Caki2 (cell line): ENCODE measurements around the gene NOSTRIN. TPM values are rescaled to one million over a fixed set of nuclear protein-coding genes. Genes with fewer than 3 reads are reported as not detected.
"Not testable (repeated sequence)": the region's sequence is repeated elsewhere in the genome, so short reads cannot be mapped to it uniquely, and the experiment has no call there.

Experiments
- DNase-seq: peaks from one replicate; pipeline ENCODE4 v3.0.0-alpha.2; 2015; ENCODE audit warnings: low read depth
- in situ Hi-C: cut with HindIII; loops from 2 replicates; pipeline ENCODE4 v1.10.0; 2016; ENCODE audit warnings: low sequenced_read_pairs, low pct_unique_long_range_greater_than_20kb, mixed read lengths
- total RNA-seq: library from RNA; depleted of rRNA; stranded (reverse); fragments of >200 nt; shearing (Covaris generic); gene quantifications from 2 replicates; pipeline ENCODE4 v1.2.3, GENCODE V29; 2014; ENCODE audit warnings: low replicate concordance

Gene NOSTRIN
- total RNA-seq, 1 experiment from 2014 or later = not detected

DNA sequence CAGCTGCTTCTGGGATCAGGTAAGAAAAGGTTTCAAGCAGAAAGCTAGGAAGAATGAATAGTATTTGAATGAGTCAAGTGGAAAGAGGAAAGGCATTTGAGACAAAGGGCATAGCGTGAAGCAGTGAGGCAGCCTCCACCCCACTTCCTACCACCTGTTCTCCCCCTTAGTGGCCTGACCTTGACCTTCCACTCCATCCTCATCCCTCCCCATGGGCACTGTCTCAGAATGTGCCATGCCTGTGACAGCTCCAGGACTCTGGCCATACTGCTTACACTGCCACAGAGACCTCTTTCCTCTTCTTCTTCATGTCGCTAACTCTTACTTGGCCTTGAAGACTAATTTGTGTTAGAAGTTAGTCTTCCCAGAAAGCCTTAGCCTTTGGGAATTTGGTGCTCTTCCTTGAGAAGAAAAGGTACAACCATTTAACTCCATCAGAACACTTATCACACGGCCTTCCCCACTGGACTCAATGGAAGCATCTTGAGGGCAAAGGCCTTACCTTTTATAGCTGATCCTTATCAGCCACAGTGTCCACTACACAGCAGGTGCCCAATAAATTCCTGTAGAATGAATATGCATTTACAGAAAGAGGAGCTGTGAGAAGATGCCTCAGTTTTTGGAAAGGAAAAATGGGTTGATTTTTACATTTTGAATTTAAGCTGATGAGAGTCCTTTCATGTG lies 15.2 kb upstream of the NOSTRIN start:
- no peak for DNase-seq
- in situ Hi-C loops = no loop called here

DNA sequence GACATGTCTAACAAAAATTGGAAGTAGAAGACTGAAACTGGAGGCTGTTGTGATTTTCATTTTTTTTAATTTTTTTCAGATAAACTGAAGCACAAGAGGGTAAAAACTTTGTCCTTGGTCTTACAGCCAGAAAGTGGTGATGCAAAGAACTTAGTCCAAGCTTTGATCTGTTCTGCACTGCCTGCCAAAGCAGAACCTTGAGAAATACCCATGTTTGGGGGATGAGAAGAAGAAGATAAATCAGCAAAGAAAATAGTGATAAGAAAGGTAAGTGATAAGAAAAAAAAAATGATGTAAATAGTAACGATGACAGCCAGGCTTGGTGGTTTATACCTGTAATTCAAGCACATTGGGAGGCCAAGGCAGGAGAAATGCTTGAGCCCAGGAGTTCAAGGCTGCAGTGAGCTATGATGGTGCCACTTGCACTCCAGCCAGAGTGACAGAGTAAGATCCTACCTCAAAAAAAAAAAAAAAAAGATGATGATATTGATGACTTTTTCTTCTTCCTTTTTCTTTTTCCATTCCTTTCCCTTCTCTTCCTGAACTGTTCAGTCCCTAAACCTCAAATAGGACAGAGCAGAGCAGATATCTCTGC lies 14.6 kb upstream of the NOSTRIN start:
- in situ Hi-C loops = no loop called here
- no peak for DNase-seq

DNA sequence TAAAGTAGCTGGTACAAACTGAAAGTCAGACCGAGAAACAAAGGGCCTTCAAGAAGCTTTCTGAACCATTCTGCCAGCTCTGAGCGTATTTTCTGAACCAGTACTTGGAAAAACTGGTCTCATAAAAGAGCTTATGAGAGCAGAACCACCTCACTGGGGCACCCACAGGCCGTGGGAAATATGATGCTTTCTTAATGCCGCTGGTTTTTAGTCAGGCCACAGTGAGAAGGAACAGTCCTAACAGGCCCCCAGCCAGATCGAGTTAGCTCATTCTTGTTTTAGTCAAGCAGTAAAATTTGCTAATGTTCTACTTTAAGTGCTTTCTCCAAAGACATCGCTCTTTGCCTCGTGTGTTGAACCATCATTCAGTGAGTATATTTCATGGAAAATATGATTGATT lies 12.7 kb upstream of the NOSTRIN start:
- in situ Hi-C loops = no loop called here
- no peak for DNase-seq

DNA sequence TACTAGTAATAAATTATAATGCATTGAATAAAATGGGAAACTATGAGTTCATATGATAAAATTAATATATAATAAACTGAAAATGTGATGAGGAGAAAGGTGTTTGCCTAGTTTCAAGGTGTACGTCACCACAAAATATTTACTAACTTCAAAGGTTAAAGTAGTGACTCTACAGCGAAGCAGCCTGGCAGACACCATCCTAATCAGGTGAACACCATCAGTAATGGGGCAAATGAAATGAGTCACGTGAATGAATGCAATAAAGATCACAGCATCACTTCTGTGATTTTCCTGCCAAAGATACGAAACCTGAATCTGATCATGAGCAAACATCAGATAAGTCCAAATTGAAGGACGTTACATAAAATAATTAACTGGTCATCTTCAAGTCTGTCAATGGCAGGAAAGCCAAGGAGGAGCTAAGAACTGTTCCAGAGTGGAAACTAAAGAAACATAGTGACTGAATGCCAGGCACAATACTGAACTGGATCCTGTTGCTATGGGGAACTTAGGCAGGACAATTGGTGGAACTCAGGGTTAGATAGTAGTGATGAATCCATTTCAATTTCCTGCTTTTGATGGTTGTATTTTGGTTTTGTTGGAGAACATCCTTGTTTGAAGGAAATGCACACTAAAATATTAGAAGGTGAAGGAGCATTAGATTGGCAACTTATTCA lies 12.1 kb upstream of the NOSTRIN start:
- no peak for DNase-seq
- in situ Hi-C loops = no loop called here

DNA sequence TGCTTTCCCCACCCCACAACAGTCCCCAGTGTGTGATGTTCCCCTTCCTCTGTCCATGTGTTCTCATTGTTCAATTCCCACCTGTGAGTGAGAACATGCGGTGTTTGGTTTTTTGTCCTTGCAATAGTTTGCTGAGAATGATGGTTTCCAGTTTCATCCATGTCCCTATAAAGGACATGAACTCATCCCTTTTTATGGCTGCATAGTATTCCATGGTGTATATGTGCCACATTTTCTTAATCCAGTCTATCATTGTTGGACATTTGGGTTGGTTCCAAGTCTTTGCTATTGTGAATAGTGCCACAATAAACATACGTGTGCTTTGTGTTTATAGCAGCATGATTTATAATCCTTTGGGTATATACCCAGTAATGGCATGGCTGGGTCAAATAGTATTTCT lies 11.3 kb upstream of the NOSTRIN start:
- in situ Hi-C loops, DNase-seq: not testable (repeated sequence)

DNA sequence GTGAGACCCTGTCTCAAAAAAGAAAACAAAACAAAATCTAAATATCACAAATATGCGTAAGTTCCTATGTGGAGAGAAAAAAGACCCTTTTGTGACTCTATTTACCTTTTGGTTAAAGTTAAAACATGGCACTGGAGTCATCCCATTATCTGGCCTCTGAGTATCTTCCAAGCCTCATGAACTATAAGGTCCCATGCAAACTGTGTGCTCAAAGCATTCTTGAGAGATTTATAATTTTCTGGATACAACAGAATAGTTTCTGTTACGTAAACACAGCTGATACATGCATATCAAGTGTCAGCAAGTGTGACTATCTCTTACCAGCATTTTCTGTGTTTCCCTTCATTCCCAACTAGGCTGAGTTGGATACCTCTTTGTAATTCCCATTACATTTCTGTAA lies 8.8 kb upstream of the NOSTRIN start:
- in situ Hi-C loops = no loop called here
- DNase-seq = no peak

DNA sequence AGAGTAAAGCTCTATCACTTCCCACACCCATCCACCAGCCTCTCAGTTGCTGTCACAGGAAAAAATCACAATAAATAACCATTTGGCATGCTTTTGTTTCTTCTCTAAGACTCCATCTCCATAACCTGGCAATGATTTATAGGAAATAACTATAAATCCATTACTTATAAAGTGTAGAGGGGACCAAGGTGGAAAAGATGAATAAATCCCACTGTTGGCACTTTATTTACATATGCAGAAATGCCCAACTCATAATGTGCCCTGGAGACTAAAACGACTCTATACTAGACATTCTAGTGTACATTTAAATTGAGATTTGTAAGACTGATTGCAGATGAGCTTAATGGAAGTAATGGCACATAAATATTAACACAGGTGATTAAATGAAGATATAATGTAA lies 7.5 kb upstream of the NOSTRIN start:
- in situ Hi-C loops = no loop called here
- DNase-seq = no peak

DNA sequence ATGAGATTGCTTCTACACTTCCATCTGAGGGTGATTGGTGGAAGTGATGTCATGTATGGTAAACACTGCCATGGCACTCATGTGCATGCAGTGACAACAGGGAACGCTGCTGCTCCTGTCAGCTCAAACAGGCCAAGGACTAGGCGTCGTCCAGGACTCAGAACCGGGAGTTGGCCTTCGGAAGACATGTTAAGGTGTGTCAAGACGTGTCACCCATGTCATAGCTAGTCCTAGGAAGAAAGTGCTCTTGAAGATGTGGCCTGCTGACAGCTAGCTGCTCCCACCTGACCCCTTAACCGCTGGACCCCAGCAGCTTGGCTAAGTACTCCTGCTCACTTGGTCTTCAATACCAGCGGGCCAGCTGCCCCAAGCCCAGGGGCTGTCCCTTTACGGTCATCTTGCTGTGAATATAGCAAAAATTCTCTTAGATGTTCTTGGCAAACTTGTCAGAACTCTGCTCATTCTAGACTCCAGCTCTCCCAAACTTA lies 6.3 kb upstream of the NOSTRIN start:
- no peak for DNase-seq
- in situ Hi-C loops = no loop called here

DNA sequence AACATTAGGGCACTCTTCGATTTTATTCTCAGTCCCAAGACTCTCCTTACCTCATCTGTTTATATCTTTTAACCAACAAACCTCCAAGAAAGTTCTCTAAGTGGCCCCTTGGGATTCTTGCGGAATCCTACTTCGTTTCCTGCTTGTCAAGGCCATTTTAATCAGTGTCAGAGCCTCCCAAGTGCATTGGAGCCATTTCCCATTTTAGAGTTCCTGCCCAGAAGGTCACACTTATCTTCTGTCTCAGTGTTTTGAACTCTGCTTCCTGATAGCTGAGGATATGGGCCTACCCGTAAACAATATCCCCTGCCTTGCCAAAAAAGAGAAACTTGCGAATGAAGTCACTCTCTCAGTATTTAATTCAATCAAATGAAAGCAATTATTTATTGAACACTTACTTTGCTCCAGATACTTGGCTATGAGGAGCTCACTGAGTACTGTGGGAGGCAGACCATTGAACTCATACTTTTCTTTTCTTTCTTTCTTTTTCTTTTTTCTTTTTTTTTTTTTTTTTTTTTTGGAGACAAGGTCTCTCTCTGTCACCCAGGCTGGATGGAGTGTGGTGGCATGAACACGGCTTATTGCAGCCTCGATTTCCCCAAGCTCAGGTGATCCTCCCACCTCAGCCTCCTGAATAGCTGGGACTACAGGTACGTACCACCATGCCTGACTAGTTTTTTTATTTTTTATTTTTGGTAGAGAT lies 5.7 kb upstream of the NOSTRIN start:
- in situ Hi-C loops = no loop called here

DNA sequence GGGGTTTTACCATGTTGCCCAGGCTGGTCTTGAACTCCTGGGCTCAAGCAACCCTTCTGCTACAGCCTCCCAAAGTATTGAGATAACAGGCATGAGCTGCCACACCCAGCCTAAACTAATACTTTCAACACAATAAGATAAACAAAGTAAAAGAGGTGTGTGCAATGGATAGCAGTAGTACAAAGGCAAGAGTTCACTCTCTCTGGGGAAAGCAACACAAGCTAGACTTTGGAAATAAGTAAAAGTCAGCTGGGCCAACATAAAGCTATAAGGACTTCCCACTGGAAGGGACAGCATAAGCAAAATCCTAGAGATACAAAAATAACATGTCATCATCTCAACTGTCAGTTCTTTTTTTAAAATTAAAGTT lies 5.2 kb upstream of the NOSTRIN start:
- in situ Hi-C loops = no loop called here
- DNase-seq = no peak

More for the DNA sequence above, 5.7 kb upstream of the NOSTRIN start:
- no peak for DNase-seq

DNA sequence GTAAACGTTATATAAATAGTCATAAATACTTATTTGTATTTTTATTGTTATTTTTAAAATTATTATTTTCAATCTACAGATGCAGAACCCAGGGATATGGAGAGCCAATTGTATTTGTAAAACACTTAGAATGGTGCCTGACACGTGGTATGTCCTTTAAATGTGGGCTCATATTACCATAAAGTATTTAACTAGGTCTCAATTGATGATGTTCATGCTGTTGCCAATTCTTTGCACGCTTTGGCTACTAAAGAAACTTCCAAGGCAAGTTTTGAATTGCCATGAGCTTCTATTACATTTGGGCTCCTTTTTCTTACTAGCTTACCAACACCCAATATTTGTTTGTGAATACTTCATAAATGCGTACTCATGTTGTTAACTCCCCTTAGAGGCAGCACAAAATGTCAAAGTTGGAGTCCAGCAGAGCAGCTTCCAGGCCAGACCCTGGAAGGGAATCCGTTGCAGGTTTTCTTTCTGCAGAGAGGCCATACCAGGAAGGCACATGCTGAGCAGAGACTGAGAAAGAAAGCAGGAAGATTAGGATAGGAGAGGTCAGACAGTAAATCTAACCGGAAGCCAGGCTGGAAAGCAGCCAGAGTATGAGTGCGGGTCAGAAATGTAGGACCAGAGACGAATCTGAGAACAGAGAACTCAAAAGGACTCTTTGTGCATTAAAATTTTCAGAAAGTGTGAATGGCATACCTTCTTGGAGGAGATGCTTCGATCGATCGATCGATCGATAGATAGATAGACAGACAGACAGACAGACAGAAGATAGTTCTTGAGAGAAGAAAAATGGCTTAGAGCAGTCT lies 4.2 kb upstream of the NOSTRIN start:
- in situ Hi-C loops = no loop called here
- no peak for DNase-seq

DNA sequence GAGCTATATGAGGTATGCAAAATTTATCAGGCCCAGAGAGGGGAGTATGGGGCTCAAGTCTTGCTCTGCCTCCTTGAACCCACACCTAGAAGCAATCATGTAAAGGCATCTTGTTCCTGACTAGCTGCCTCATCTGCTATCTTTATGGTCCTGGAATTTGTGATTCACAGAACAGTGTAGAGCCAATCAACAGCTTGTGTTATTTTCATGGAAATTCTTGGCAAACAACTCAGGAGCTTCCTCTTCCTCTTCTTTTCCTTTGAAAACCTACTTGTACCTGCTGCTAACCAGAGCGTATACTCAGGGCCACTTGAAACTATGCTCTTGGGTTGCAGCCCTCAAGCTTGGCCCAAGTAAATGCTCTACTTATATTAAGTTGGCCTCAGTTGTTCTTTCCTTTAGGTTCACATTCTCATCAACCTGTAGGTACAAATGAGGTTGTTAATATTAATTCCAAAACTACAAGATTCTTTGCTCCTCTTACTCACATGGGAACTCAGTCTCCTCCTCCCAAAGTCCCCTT lies 3.5 kb upstream of the NOSTRIN start:
- in situ Hi-C loops = no loop called here
- DNase-seq = no peak

DNA sequence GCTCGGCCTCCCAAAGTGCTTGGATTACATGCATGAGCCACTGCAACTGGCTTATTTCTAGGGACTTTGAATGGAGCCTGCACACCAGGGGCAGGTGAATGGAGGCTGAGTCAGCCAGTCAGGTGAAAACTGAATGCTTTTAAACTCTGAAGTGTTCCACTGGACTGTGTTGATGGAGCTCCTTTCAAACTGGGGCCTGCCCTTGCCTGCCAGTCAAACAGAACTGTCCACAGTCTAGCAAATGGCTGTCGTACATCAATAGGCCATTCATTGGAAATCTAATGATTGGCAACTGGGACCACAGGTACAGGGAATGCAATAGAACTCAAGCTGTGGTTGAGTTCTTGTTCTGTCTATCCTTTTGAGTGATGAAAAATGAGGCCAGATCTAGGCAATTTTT lies 966 bp upstream of the NOSTRIN start:
- in situ Hi-C loops = no loop called here

DNA sequence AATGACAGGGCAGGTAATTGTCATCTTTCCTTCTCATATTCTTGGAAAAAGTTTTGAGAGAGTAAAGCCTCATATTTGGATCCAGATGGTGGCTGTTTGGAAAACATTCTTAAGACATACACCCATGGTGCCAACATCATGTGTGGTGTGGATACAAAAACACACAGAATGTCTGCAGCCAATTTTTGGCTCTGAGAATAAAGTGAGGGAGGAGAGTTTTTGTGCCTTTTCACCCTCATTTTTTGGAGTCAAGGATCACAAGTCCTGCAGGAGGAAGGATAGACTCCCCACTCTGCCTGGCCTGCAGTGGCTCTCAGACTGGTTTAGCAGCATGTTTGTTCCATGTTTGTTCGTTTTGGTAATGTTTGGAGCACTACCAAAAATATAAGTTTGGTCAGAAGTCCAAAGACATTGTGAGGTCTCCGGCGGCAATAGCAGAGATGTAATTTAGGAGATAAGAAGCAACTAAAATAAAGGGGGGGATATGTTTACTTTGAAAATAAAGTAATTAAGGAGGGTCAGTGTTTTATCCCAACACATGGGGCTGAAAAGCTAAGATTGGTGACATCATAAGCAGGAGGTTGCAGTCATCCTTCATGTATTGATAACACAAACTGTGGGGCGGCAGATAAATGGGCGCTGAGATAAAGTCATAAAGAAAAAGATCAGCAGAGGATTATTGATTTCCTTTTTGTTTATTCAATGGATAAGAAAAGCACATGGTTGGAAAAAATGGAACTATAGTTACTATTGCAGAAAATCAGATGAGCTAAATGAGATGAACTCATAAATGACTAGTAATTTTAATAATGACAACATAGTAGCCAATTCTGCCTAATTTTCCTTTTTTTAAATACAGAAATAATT lies 655 bp downstream of the NOSTRIN start:
- in situ Hi-C loops = no loop called here
- DNase-seq = no peak

More for the DNA sequence above, 966 bp upstream of the NOSTRIN start:
- DNase-seq = no peak

DNA sequence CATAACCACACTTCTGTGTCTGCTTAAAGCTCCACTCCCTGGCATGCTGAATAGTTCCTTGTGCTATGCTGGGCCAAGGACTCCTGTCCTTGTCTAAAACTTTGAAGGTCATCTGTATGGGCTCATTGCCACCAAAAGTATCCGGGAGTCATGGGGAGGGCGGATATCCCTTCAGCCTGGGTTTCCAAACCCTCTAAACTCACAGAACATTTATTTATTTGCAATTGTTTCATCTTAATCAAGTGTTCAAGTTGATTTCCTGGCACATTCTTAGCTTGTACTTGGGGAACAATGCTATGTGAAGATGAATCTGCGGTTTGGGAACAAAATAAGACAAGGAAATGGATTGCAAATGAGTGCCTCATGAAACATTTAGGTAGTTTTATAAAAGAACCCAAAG lies 1.8 kb downstream of the NOSTRIN start:
- DNase-seq = no peak
- in situ Hi-C loops = no loop called here

DNA sequence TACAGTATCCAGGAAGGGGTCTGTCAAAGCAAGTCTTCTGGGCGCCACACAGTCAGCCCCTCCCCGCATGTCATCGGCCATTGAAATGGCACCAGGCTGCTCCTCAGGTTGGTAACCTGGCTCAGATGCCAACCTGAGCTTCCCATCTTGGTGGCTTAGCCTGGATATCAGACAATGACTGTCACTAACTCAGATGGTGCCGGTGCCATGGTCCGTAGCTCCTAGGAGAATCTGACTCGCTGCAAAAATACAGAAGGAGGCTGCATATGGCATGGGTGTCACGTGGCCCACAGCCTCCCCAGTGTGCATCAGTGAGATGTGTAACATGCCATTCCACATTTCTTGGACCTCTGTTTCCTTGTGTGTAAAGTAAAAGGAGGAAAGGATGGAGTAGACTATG lies 3.2 kb downstream of the NOSTRIN start:
- in situ Hi-C loops = no loop called here
- no peak for DNase-seq

DNA sequence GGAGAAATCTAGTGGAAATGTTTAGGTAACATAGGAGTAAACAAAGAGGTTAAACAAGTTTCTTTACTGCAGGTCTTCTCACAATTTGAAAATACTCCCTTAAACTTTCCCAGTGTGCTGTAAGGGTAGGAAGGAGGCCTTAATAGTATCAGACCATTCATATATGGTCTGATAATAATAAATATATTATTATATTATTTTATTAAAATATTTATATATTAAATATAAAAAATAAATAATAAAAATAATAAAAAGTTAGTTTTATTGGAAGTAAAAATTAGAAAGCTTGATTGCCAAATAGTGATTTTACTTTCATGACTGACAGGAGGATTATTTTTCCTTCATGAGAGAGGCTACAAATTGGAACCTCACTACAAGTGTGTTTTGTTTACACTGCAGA lies 7.1 kb downstream of the NOSTRIN start:
- no peak for DNase-seq
- in situ Hi-C loops = no loop called here
